GM12873 (cell line): ENCODE data around the gene IRX2.

Experiments used
- TF ChIP-seq, protein P1 (sequence below): IDR thresholded peaks from 2 replicates; pipeline ENCODE4 v1.5.1; 2012; ENCODE audit warnings: low read depth, mild to moderate bottlenecking, moderate library complexity, low read length, control low read depth; ENCODE audit not compliant: insufficient read depth; ENCODE audit errors: missing control alignments

IRX2 gene

DNA sequence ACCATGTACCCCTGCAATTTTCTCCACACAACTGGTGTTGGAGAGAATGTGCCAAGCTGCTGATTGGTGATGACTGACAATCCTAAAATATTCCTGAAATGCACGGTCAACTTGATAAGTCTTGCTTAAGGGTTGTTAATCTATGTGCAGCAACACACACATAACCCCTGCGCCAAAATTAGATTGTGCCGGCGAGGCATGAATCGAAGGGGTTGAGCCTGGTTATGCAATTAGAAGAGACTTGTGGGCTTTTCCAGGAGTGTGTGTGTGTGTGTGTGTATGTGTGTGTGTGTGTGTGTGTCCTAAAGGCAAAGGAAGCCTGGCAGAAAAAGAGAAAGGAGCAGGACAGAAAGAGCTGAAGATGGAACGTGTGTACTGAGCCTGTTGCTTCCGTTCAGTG lies 22.3 kb downstream of the IRX2 start:
- TF ChIP-seq, protein P1, sequence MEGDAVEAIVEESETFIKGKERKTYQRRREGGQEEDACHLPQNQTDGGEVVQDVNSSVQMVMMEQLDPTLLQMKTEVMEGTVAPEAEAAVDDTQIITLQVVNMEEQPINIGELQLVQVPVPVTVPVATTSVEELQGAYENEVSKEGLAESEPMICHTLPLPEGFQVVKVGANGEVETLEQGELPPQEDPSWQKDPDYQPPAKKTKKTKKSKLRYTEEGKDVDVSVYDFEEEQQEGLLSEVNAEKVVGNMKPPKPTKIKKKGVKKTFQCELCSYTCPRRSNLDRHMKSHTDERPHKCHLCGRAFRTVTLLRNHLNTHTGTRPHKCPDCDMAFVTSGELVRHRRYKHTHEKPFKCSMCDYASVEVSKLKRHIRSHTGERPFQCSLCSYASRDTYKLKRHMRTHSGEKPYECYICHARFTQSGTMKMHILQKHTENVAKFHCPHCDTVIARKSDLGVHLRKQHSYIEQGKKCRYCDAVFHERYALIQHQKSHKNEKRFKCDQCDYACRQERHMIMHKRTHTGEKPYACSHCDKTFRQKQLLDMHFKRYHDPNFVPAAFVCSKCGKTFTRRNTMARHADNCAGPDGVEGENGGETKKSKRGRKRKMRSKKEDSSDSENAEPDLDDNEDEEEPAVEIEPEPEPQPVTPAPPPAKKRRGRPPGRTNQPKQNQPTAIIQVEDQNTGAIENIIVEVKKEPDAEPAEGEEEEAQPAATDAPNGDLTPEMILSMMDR: no peak

DNA sequence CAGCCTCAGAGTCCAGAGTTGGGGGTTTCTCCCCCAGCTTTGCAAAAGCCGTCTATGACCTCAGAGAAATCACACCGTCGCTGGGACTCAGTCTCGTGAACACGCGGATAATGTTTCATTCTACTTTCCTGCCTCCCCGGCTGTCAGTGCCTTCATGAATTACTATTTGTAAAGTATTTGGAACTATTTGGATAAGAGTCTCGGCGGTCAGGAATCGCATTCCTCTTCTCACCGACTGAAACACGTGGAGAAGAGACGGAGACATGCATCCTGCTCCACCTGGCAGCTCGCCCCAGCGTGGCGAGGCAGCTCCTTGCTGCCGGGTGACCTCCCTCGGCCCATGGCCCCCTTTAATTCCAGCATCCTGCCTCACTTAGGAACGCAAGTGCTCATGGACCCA lies 23.9 kb downstream of the IRX2 start:
- TF ChIP-seq, protein P1: no peak

DNA sequence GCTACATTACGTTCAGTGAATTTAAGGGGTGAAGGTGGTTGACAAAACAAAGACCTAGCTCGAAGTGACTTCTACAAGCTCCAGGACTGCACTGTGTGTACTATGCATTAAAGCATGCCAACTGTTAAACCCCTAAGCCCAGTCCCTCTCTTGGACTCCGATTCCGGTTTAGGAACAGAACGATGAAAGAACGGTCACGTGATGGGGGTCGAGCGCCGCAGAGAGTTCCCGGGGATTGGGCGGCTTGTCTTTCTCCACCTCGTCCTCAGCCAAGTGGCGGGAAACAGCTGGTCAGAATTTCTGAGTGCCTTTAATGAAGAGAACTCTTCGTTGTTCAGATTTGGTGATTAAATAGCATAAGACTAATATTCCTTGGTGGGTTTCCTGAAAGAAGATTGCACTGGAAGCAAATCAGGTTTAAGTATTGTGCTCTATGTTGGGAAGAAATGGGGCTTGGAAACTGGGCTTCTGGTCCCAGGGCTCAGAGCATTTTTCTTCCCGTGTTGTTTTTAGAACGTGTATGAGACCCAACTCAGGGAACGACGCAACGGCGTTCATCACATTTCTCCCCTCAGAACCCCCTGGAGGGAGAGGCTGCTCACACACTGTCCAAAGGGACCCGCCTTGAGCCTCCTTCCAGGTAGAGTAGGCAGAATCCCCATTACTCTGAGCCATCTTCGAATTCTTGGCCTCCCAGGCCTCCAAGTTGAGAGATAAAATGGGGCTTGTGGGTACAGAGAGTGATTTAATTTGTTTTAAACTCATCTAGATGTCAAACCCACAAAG lies 25.3 kb downstream of the IRX2 start:
- TF ChIP-seq, protein P1: no peak

DNA sequence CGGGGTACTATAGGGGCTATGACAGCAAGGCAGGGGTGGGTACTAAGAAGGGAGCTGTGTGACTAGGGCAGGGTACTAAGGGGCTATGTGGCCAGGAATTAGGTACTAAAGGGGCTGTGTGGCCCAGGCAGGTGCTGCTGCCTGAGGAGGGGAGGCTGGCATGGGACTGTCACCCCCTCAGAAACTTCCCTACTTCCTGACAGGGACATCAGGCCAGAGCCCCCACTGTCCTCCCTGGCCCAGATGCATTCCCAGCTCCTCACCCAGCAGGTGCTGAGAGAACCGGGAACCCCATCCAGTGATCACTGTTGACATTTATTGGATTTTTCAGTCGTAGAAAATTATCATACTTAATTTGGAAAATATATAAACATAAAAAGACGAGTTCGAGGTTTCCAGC lies 26.6 kb downstream of the IRX2 start:
- TF ChIP-seq, protein P1: no peak

DNA sequence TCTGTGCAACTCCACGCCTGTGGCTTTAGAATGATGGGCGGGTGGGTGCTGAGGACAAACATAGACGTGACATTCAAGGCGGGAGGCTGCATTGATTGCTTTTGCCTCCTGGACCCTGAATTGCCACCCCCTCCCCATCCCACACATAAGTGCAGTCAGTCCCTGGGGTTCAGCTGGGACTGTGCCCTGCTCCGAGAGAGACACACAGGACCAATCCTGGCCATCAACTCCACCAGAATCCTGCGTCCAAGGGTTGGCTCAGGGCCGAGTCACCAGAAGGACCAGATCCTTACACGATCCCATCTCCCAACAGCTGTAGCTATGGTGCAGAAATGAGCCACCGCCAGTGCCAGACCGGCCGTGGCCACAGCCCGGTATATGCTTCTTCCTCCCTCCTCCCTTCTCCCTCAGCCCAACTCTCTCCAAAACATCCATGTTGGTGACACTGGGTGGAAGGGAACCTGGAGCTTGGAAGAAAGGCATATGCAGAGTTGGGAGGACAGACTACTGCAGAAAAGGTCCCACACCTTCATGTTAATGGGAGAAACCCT lies 27.4 kb downstream of the IRX2 start:
- TF ChIP-seq, protein P1: no peak

DNA sequence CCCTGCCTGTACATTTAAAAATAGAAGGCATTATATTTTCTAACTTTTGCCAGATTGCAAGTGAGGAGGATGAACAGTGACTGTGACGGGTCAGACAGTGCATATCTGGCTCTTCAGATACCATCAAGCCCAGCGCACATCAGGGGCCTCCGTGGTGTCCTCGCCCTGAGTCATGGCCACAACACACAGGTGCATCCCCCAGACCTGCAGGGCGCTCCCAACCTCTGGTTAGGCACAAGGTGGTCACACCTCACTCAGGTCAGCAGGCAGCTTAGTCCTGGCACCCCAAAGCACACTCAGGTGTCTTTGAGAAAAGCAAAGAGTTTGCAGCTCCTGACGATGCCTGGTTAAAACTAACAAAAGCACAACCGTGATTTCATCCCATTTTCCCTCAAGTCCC lies 28.6 kb downstream of the IRX2 start:
- TF ChIP-seq, protein P1: no peak

DNA sequence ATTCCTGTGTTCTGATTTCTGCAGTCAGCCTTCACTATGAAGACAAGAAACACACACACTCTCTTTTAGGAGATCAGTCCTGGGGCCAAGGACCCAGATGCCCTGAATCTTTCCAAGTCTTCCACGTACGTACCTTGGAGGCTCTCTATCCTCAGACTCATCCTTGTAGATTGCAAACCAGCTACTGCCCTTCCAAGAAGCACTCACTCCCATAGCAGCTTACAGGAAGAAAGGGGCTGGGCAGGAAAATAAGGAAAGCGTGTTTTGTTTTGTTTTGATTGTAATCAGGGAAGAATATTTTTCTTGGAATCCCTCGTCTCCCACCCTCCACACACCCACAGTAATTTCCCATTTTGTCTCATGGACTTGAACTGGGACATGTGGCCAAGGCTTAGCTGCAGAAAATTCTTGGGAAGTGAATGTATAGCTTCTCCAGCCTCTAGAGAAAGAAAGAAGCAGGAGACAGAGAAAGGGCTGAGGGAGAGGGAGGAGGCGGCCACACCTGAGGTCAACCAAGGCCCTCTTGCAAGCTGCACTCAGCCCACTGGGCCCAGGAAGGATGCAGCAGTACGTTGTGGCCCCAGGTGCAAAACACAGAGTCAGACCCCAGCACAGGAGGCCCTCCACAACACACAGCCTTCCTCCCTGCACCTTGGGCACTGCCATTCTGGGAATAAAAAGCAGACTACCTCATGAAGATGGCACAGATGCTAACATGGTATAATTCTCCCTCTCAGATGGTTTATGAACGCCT lies 29.9 kb downstream of the IRX2 start:
- TF ChIP-seq, protein P1: no peak
